GM12891 (cell line): ENCODE measurements around the gene LIG1.

Source experiments
- POLR2A ChIP-seq: IDR thresholded peaks from 2 replicates; pipeline ENCODE4 v1.6.1; 2011; ENCODE audit warnings: low read depth, low read length, control low read depth
- POLR2AphosphoS5 ChIP-seq: IDR thresholded peaks from 2 replicates; pipeline ENCODE4 v1.6.1; 2011; ENCODE audit warnings: low read depth, low read length, control low read depth
- POU2F2 ChIP-seq: IDR thresholded peaks from 2 replicates; pipeline ENCODE4 v1.6.1; 2011; ENCODE audit warnings: low read depth, mild to moderate bottlenecking, control low read depth, low read length, moderate library complexity
- TAF1 ChIP-seq: IDR thresholded peaks from 2 replicates; pipeline ENCODE4 v1.6.1; 2011; ENCODE audit warnings: low read depth, low read length, control low read depth

GRCh38 chr19:48136547-48136946 is 33.6 kb downstream of the LIG1 start:
- TF ChIP-seq POLR2A = no peak
- TF ChIP-seq POLR2AphosphoS5 = no peak
- no peak for TF ChIP-seq TAF1
- TF ChIP-seq POU2F2 = no peak
